K562 (cell line): ENCODE results near the gene CDCP1. TPM values are rescaled to one million over a fixed set of nuclear protein-coding genes. Genes with fewer than 3 reads are reported as not detected.

ENCODE experiments used
- BDP1 ChIP-seq: IDR thresholded peaks from 3 replicates; pipeline ENCODE4 v1.6.1; 2011; ENCODE audit not compliant: insufficient read length, insufficient read depth
- ELF2 ChIP-seq: fragments of 250-450 bp; sonication (Bioruptor Pico); IDR thresholded peaks from 2 replicates; pipeline ENCODE4 v1.5.0; 2021; ENCODE audit warnings: mild to moderate bottlenecking
- HMG20A ChIP-seq: fragments of 450-650 bp; formaldehyde crosslinking; conservative IDR thresholded peaks from 2 replicates; pipeline ENCODE4 v1.4.0; 2020; ENCODE audit warnings: mild to moderate bottlenecking, mixed read lengths
- HNRNPLL ChIP-seq: fragments of 200-400 bp; formaldehyde crosslinking; IDR thresholded peaks from 2 replicates; pipeline ENCODE4 v1.6.1; 2017; ENCODE audit warnings: low read length, low read depth, mild to moderate bottlenecking; ENCODE audit not compliant: poor library complexity, severe bottlenecking
- KLF13 ChIP-seq: fragments of 450-650 bp; IDR thresholded peaks from 2 replicates; pipeline ENCODE4 v1.6.1; 2016; ENCODE audit warnings: missing genetic modification characterization, low read depth, mild to moderate bottlenecking, missing compliant biosample characterization, moderate library complexity, borderline replicate concordance
- MAFG ChIP-seq: fragments of 450-650 bp; conservative IDR thresholded peaks from 2 replicates; pipeline ENCODE4 v1.6.1; 2016; ENCODE audit warnings: missing genetic modification characterization, missing compliant biosample characterization
- MIER1 ChIP-seq: fragments of 450-650 bp; IDR thresholded peaks from 2 replicates; pipeline ENCODE4 v1.6.1; 2016; ENCODE audit warnings: antibody characterized with exemption, mild to moderate bottlenecking, low read depth
- NFE2 ChIP-seq: IDR thresholded peaks from 2 replicates; pipeline ENCODE4 v1.6.1; 2014; ENCODE audit warnings: antibody characterized with exemption, low read depth
- RAD51 ChIP-seq: fragments of 450-650 bp; IDR thresholded peaks from 2 replicates; pipeline ENCODE4 v1.7.1; 2016; ENCODE audit warnings: low read depth, mild to moderate bottlenecking, borderline replicate concordance
- RBM22 ChIP-seq: fragments of 200-400 bp; formaldehyde crosslinking; IDR thresholded peaks from 2 replicates; pipeline ENCODE4 v1.6.1; 2018; ENCODE audit warnings: low read length, low read depth; ENCODE audit not compliant: poor library complexity, severe bottlenecking
- SOX6 ChIP-seq: fragments of 450-650 bp; IDR thresholded peaks from 2 replicates; pipeline ENCODE4 v1.6.1; 2014; ENCODE audit warnings: mild to moderate bottlenecking
- ZNF324 ChIP-seq: fragments of 250-450 bp; sonication (Bioruptor Pico); IDR thresholded peaks from 2 replicates; pipeline ENCODE4 v1.4.0; 2020; ENCODE audit warnings: mild to moderate bottlenecking
- ZNF354B ChIP-seq: fragments of 250-450 bp; sonication (Bioruptor Pico); IDR thresholded peaks from 2 replicates; pipeline ENCODE4 v1.4.0; 2020
- ZNF407 ChIP-seq: fragments of 450-650 bp; IDR thresholded peaks from 2 replicates; pipeline ENCODE4 v1.6.1; 2016; ENCODE audit warnings: low read depth
- ZNF75A ChIP-seq: fragments of 450-650 bp; formaldehyde crosslinking; IDR thresholded peaks from 2 replicates; pipeline ENCODE4 v1.4.0; 2020; ENCODE audit warnings: mild to moderate bottlenecking
- polyA plus RNA-seq, 8 experiments: library from polyadenylated mRNA; depleted of rRNA in 4 of 8; stranded (reverse) in 5 of 8; unstranded in 3 of 8; fragments of >200 nt; fragmentation: Nextera tagmentation in 2 of 8; fragmentation: Illumina TruSeq in 1 of 8; extraction: Ambion mirVana in 2 of 8; extraction: Trizol in 1 of 8; gene quantifications; 2 replicates each; pipeline versions ENCODE4 v1.2.1 to v1.2.3, GENCODE V29; 2011 to 2014; ENCODE audit warnings: inconsistent platforms in 1 of 8, missing spikeins in 1 of 8
- total RNA-seq, 7 experiments: library from RNA; depleted of rRNA in 6 of 7; stranded (reverse); fragments of >200 nt in 6 of 7; fragmentation: Illumina TruSeq in 2 of 7; extraction: Trizol in 2 of 7; gene quantifications; 2 replicates each; pipeline versions ENCODE4 v1.2.1 to v1.2.3, GENCODE V29; 2011 to 2021; ENCODE audit warnings: low replicate concordance in 1 of 7
- TF ChIP-seq, protein P1 (sequence below), 2 experiments: IDR thresholded peaks; 2 replicates each; pipeline ENCODE4 v1.6.1; 2012; ENCODE audit warnings: improper control_type of control experiment in 2 of 2, low read depth in 2 of 2, low read length in 2 of 2, borderline replicate concordance in 1 of 2
- TF ChIP-seq, protein P2 (sequence below): sonication (generic); formaldehyde crosslinking; IDR thresholded peaks from 2 replicates; pipeline ENCODE4 v1.5.0; 2020; ENCODE audit warnings: missing genetic modification reagents
- TF ChIP-seq, protein P3 (sequence below): sonication (generic); IDR thresholded peaks from 2 replicates; pipeline ENCODE4 v1.6.1; 2016

CDCP1 gene
- total and polyA plus RNA-seq, 9 of the 15 experiments (the other 6 are each of a cell fraction or from before 2014, with no cell fraction given): 3.9 to 16.4 (median 5.2) TPM

- no peak for TF ChIP-seq ZNF407
- TF ChIP-seq MAFG (tag): peak; percentile 34; the same call in 1 of the 2 replicates
- TF ChIP-seq BDP1: no peak
- no peak for TF ChIP-seq MIER1
- TF ChIP-seq ELF2 (CRISPR knock-in tag): no peak
- TF ChIP-seq KLF13 (tag): no peak
- TF ChIP-seq, protein P1, sequence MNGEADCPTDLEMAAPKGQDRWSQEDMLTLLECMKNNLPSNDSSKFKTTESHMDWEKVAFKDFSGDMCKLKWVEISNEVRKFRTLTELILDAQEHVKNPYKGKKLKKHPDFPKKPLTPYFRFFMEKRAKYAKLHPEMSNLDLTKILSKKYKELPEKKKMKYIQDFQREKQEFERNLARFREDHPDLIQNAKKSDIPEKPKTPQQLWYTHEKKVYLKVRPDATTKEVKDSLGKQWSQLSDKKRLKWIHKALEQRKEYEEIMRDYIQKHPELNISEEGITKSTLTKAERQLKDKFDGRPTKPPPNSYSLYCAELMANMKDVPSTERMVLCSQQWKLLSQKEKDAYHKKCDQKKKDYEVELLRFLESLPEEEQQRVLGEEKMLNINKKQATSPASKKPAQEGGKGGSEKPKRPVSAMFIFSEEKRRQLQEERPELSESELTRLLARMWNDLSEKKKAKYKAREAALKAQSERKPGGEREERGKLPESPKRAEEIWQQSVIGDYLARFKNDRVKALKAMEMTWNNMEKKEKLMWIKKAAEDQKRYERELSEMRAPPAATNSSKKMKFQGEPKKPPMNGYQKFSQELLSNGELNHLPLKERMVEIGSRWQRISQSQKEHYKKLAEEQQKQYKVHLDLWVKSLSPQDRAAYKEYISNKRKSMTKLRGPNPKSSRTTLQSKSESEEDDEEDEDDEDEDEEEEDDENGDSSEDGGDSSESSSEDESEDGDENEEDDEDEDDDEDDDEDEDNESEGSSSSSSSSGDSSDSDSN (IDR thresholded peaks at IDR 0.05; ENCODE audit: borderline replicate concordance in 1 of 2, low read depth in 2 of 2, low read length in 2 of 2): no peak
- no peak for TF ChIP-seq RBM22
- no peak for TF ChIP-seq RAD51
- TF ChIP-seq SOX6: no peak
- no peak for TF ChIP-seq ZNF354B
- no peak for TF ChIP-seq ZNF324
- TF ChIP-seq, protein P2, sequence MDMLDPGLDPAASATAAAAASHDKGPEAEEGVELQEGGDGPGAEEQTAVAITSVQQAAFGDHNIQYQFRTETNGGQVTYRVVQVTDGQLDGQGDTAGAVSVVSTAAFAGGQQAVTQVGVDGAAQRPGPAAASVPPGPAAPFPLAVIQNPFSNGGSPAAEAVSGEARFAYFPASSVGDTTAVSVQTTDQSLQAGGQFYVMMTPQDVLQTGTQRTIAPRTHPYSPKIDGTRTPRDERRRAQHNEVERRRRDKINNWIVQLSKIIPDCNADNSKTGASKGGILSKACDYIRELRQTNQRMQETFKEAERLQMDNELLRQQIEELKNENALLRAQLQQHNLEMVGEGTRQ (CRISPR knock-in tag): peak; percentile 50; the same call in 1 of the 2 replicates
- TF ChIP-seq NFE2: 0 out of 2 replicates have a peak, but pooled peaks have one; percentile 38
- no peak for TF ChIP-seq ZNF75A
- TF ChIP-seq, protein P3, sequence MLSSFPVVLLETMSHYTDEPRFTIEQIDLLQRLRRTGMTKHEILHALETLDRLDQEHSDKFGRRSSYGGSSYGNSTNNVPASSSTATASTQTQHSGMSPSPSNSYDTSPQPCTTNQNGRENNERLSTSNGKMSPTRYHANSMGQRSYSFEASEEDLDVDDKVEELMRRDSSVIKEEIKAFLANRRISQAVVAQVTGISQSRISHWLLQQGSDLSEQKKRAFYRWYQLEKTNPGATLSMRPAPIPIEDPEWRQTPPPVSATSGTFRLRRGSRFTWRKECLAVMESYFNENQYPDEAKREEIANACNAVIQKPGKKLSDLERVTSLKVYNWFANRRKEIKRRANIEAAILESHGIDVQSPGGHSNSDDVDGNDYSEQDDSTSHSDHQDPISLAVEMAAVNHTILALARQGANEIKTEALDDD: no peak
- no peak for TF ChIP-seq HNRNPLL
- no peak for TF ChIP-seq HMG20A (CRISPR knock-in tag)
These were observed 41.5 kb upstream of the CDCP1 start (continued) for GRCh38 chr3:45187694-45188141.
